Measurements from ENCODE around the gene MICAL2. TPM values are rescaled to one million over a fixed set of nuclear protein-coding genes. Genes with fewer than 3 reads are reported as not detected.

Gene MICAL2
- total and polyA plus RNA-seq, 2 donors (not counting 3 experiments of a cell fraction or from before 2014, with no cell fraction given), result 67.6 to 200 TPM

DNA sequence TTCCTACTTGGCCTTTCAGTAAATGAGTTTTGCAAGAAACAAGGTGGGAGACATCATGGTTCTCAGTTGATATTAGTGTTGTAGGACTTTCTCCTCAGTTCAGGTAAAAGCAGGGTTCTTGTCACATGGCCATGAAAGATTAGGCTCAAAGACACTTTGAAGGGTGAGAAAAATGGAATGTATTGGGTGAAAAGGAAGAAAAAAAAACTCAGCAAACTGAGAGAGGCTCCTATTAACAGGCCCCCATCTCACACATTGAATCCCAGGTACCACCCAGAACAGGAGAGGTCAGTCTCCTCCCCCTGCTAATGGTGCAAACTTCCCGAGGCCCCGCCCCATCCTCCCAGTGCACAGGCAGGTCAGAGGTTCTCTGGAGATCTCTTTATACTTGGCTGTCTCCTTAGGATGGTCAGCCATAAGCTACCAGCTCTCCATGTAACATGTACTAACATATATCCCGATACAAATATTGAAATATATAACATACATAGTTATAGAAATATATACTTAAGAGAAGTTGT lies 62.2 kb downstream of the MICAL2 start:
- H3K4me1 ChIP-seq (ENCODE audit: control insufficient read depth, extremely low read depth, insufficient read depth, low read length), result peaks cover 34% of the 10 kb centered on the region
- no peak overlapping the region for H3K9ac ChIP-seq (replicated peaks; ENCODE audit: extremely low read depth, insufficient read depth, low read length)
- FAIRE-seq (no peak), DNase-seq (ENCODE audit: low read depth, low spot score) (no peak)
- H3K4me2 ChIP-seq (ENCODE audit: insufficient read depth, low read length), result no peak overlapping the region
- H3K27ac ChIP-seq (ENCODE audit: insufficient read depth, low read depth, low read length), result no peak overlapping the region
- dilution Hi-C loops (cut with MboI; ENCODE audit: extremely low pct_ligation_motif_present, low sequenced_read_pairs) (no loop called here), intact Hi-C loops (cut with micrococcal nuclease) (no loop called here)
- POLR2A ChIA-PET, result interaction anchor here (1.2 kb wide), 1 partner anchor 28 kb away, joined by 3 read pairs; no protein-coding TSS in a partner anchor
- CTCF ChIA-PET, result interaction anchor here (1.0 to 2.7 kb wide), 4 partner anchors 9 to 85 kb away, joined by 3 to 5 read pairs (median 4); no protein-coding TSS in a partner anchor
- no peaks in the 10 kb centered on the region for H3K9me1 ChIP-seq (replicated peaks; ENCODE audit: control insufficient read depth, extremely low read depth, insufficient read depth, low read length)
- H3K9me3 ChIP-seq (replicated peaks; ENCODE audit: control insufficient read depth, insufficient read depth, low read length), result no peaks in the 10 kb centered on the region
- H3K36me3 ChIP-seq (ENCODE audit: control insufficient read depth in 2 of 2, extremely low read depth in 1 of 2, insufficient read depth in 2 of 2, low read length in 2 of 2), result peaks cover 0 to 3% of the 10 kb centered on the region in 2 experiments
- TF ChIP-seq EZH2 (IDR thresholded peaks at IDR 0.05; ENCODE audit: borderline replicate concordance, low read depth, low read length, severe bottlenecking) (no peak), GATA2 (IDR thresholded peaks at IDR 0.05; ENCODE audit: insufficient read depth, insufficient read length, low read depth, low read length) (no peak), FOS (IDR thresholded peaks at IDR 0.05; ENCODE audit: borderline replicate concordance, insufficient read depth, low read length) (no peak), MYC (IDR thresholded peaks at IDR 0.05; ENCODE audit: low read depth, low read length) (no peak), POLR2AphosphoS5 (IDR thresholded peaks at IDR 0.05; ENCODE audit: insufficient read depth, low read depth, low read length) (no peak)
- no peaks in the 10 kb centered on the region for H3K27me3 ChIP-seq (ENCODE audit: control insufficient read depth in 2 of 2, insufficient read depth in 2 of 2, low read length in 2 of 2)
- no TSS peak for BruUV-seq (replicated peaks)
- no peak overlapping the region for H3K4me3 ChIP-seq (replicated peaks in 1 of 3; ENCODE audit: insufficient read depth in 1 of 3, low read depth in 1 of 3, low read length in 3 of 3)
- H2AFZ ChIP-seq (ENCODE audit: low read depth, low read length), result no peak overlapping the region
- H3K79me2 ChIP-seq (ENCODE audit: control insufficient read depth, insufficient read depth, low read length), result peaks cover 61% of the 10 kb centered on the region
- H4K20me1 ChIP-seq (replicated peaks; ENCODE audit: control insufficient read depth, extremely low read depth, insufficient read depth, low read length), result no peaks in the 10 kb centered on the region

- CTCF ChIA-PET, result interaction anchor here (0.8 to 2.7 kb wide), 4 partner anchors 8 to 86 kb away, joined by 3 to 5 read pairs (median 4); no protein-coding TSS in a partner anchor
- FAIRE-seq, result no peak
- Histone ChIP-seq H3K9me3 (replicated peaks; ENCODE audit: control insufficient read depth, insufficient read depth, low read length) (no peaks in the 10 kb centered on the region), H3K9me1 (replicated peaks; ENCODE audit: control insufficient read depth, extremely low read depth, insufficient read depth, low read length) (no peaks in the 10 kb centered on the region), H3K4me1 (ENCODE audit: control insufficient read depth, extremely low read depth, insufficient read depth, low read length) (peaks cover 29% of the 10 kb centered on the region), H3K4me3 (replicated peaks in 1 of 3; ENCODE audit: insufficient read depth in 1 of 3, low read depth in 1 of 3, low read length in 3 of 3) (no peak overlapping the region), H3K36me3 (ENCODE audit: control insufficient read depth in 2 of 2, extremely low read depth in 1 of 2, insufficient read depth in 2 of 2, low read length in 2 of 2) (peaks cover 0 to 3% of the 10 kb centered on the region in 2 experiments), H4K20me1 (replicated peaks; ENCODE audit: control insufficient read depth, extremely low read depth, insufficient read depth, low read length) (no peaks in the 10 kb centered on the region), H3K79me2 (ENCODE audit: control insufficient read depth, insufficient read depth, low read length) (peaks cover 64% of the 10 kb centered on the region), H3K4me2 (ENCODE audit: insufficient read depth, low read length) (no peak overlapping the region), H3K27ac (ENCODE audit: insufficient read depth, low read depth, low read length) (no peak overlapping the region), H2AFZ (ENCODE audit: low read depth, low read length) (no peak overlapping the region), H3K9ac (replicated peaks; ENCODE audit: extremely low read depth, insufficient read depth, low read length) (no peak overlapping the region), H3K27me3 (ENCODE audit: control insufficient read depth in 2 of 2, insufficient read depth in 2 of 2, low read length in 2 of 2) (no peaks in the 10 kb centered on the region)
- dilution Hi-C loops (cut with MboI; ENCODE audit: extremely low pct_ligation_motif_present, low sequenced_read_pairs) (no loop called here), intact Hi-C loops (cut with micrococcal nuclease) (no loop called here)
- no TSS peak for BruUV-seq (replicated peaks)
- POLR2A ChIA-PET, result interaction anchor here (1.2 kb wide), 1 partner anchor 27 kb away, joined by 3 read pairs; no protein-coding TSS in a partner anchor
- TF ChIP-seq CTCF (IDR thresholded peaks at IDR 0.05; ENCODE audit: extremely low read depth in 1 of 2, insufficient read depth in 1 of 2, low read depth in 1 of 2, low read length in 2 of 2) (no peak), POLR2AphosphoS5 (IDR thresholded peaks at IDR 0.05; ENCODE audit: insufficient read depth, low read depth, low read length) (no peak), EZH2 (IDR thresholded peaks at IDR 0.05; ENCODE audit: borderline replicate concordance, low read depth, low read length, severe bottlenecking) (no peak), JUN (IDR thresholded peaks at IDR 0.05; ENCODE audit: borderline replicate concordance, insufficient read depth, insufficient read length, low read depth) (no peak), GATA2 (IDR thresholded peaks at IDR 0.05; ENCODE audit: insufficient read depth, insufficient read length, low read depth, low read length) (no peak), MYC (IDR thresholded peaks at IDR 0.05; ENCODE audit: low read depth, low read length) (no peak), POLR2A (IDR thresholded peaks at IDR 0.05; ENCODE audit: low read depth, low read length) (no peak), FOS (IDR thresholded peaks at IDR 0.05; ENCODE audit: borderline replicate concordance, insufficient read depth, low read length) (no peak)
- TF ChIP-seq, protein P1, sequence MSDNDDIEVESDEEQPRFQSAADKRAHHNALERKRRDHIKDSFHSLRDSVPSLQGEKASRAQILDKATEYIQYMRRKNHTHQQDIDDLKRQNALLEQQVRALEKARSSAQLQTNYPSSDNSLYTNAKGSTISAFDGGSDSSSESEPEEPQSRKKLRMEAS (IDR thresholded peaks at IDR 0.05; ENCODE audit: insufficient read depth, insufficient read length), result no peak
- no peak for DNase-seq (ENCODE audit: low read depth, low spot score)
These were observed 62.7 kb downstream of the MICAL2 start for GRCh38 chr11:12173111-12173510.

All from endothelial cell of umbilical vein (primary cell).